Natural killer cell (primary cell): ENCODE data around the gene PLCG2. TPM values are rescaled to one million over a fixed set of nuclear protein-coding genes. Genes with fewer than 3 reads are reported as not detected.

ENCODE experiments used
- ATAC-seq, 3 donors: fragments of 150-1000 bp in 2 of 3; fragments of 200-7000 bp in 1 of 3; cut with Tn5 transposase; 1 replicate in 1 of 3; 2 replicates in 2 of 3; pipeline ENCODE4 v1.10.0; 2021; ENCODE audit warnings: mild to moderate bottlenecking in 2 of 3, moderate library complexity in 2 of 3
- DNase-seq, 2 donors: peaks; one replicate each; pipeline versions ENCODE4 v3.0.0 to v3.0.0-alpha.2; 2013 to 2021; ENCODE audit warnings: mixed read lengths in 1 of 2
- H3K27ac ChIP-seq: one replicate; pipeline ENCODE4 v1.5.1; 2013; ENCODE audit warnings: mild to moderate bottlenecking, low read length
- H3K27me3 ChIP-seq: one replicate; pipeline ENCODE4 v1.6.1; 2013; ENCODE audit warnings: low read length; ENCODE audit not compliant: control insufficient read depth, insufficient read depth
- H3K36me3 ChIP-seq: one replicate; pipeline ENCODE4 v1.6.1; 2013; ENCODE audit warnings: low read length; ENCODE audit not compliant: control insufficient read depth, insufficient read depth
- H3K4me1 ChIP-seq: one replicate; pipeline ENCODE4 v1.6.1; 2013; ENCODE audit warnings: low read length; ENCODE audit not compliant: control insufficient read depth, insufficient read depth
- H3K4me3 ChIP-seq: one replicate; pipeline ENCODE4 v1.5.1; 2013; ENCODE audit warnings: low read length
- H3K9me3 ChIP-seq: one replicate; pipeline ENCODE4 v1.6.1; 2013; ENCODE audit warnings: low read length; ENCODE audit not compliant: control insufficient read depth, insufficient read depth
- H3K27ac Mint-ChIP-seq, 2 donors: one replicate each; pipeline ENCODE4 v1.8.0; 2022; ENCODE audit warnings: mild to moderate bottlenecking in 2 of 2, mixed read lengths in 2 of 2, moderate library complexity in 1 of 2
- H3K27me3 Mint-ChIP-seq, 2 donors: one replicate each; pipeline ENCODE4 v1.8.0; 2022; ENCODE audit warnings: low read depth in 2 of 2, mixed read lengths in 2 of 2
- H3K36me3 Mint-ChIP-seq: one replicate; pipeline ENCODE4 v1.8.0; 2022; ENCODE audit warnings: mixed read lengths
- H3K4me1 Mint-ChIP-seq, 2 donors: one replicate each; pipeline ENCODE4 v1.8.0; 2022; ENCODE audit warnings: mixed read lengths in 2 of 2
- H3K4me3 Mint-ChIP-seq: one replicate; pipeline ENCODE4 v1.8.0; 2022; ENCODE audit warnings: mild to moderate bottlenecking, moderate library complexity, mixed read lengths
- H3K9me3 Mint-ChIP-seq, 2 donors: one replicate each; pipeline ENCODE4 v1.8.0; 2022; ENCODE audit warnings: mixed read lengths in 2 of 2
- WGBS: methylation state at CpG from one replicate; pipeline ENCODE4 v1.1.7; 2013; ENCODE audit warnings: missing lambda C conversion rate; ENCODE audit not compliant: insufficient coverage; 5-methylcytosine and 5-hydroxymethylcytosine counted together
- intact Hi-C: fragments of 100-400 bp; cut with micrococcal nuclease; formaldehyde crosslinking; loops from one replicate; pipeline ENCODE4 v1.14.2; 2022
- total RNA-seq, 4 donors: library from RNA; stranded (reverse); fragments of 120-200 nt in 1 of 4; gene quantifications; one replicate each; pipeline versions ENCODE4 v1.2.3 to v1.2.4, GENCODE V29; 2013 to 2022
- TF ChIP-seq, protein P1 (sequence below): fragments of 200-600 bp; IDR thresholded peaks from one replicate; pipeline ENCODE4 v1.8.0; 2022; ENCODE audit warnings: antibody characterized with exemption

Gene PLCG2
- total RNA-seq, 3 donors from 2014 or later (not counting 1 experiment from before 2014, with no cell fraction given), result 250 to 298 (median 285) TPM

DNA sequence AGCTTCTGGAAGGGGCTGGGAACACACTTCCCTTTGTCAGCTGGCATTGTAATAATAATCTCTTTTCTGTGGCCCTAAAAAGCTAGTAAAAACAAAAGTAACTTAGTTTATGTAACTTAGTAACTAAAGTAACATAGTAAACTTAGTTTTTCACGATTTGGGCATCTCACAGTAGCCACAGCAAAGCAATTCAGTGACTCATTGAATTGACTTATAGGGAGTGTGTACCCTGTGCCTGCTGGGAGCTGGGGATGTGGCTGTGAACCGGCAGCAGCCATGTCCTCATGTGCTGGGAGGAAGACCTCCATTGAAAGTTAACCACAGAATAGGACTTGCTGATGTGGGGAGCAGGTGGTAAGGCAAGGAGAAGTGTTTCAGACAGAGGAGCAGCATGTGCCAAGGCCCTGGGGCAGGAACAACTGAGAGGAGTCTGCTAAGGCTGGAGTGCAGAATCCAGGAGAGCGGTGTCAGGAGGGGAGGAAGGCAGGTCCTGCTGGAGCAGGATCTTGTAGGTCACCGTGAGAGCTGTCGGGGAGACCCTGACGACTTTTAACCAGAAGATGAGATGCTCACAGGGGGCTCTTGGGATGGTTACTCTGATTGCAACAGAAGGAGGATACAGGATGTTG, 112.8 kb downstream of the PLCG2 start:
- no peak for DNase-seq
- TF ChIP-seq, protein P1, sequence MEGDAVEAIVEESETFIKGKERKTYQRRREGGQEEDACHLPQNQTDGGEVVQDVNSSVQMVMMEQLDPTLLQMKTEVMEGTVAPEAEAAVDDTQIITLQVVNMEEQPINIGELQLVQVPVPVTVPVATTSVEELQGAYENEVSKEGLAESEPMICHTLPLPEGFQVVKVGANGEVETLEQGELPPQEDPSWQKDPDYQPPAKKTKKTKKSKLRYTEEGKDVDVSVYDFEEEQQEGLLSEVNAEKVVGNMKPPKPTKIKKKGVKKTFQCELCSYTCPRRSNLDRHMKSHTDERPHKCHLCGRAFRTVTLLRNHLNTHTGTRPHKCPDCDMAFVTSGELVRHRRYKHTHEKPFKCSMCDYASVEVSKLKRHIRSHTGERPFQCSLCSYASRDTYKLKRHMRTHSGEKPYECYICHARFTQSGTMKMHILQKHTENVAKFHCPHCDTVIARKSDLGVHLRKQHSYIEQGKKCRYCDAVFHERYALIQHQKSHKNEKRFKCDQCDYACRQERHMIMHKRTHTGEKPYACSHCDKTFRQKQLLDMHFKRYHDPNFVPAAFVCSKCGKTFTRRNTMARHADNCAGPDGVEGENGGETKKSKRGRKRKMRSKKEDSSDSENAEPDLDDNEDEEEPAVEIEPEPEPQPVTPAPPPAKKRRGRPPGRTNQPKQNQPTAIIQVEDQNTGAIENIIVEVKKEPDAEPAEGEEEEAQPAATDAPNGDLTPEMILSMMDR, result no peak
- Histone ChIP-seq H3K4me1 (no peaks in the 10 kb centered on the region), H3K27ac (no peak overlapping the region), H3K4me3 (no peak overlapping the region), H3K9me3 (no peaks in the 10 kb centered on the region), H3K36me3 (peaks cover 75% of the 10 kb centered on the region), H3K27me3 (no peaks in the 10 kb centered on the region)
- ATAC-seq, result no peak
- H3K27ac Mint-ChIP-seq, result peak overlapping the region; percentile 28 to 30
- 93% methylated on average over 6 of the region's 6 CpGs for WGBS
- H3K36me3 Mint-ChIP-seq, result peaks cover 7% of the 10 kb centered on the region
- peaks cover 5 to 6% of the 10 kb centered on the region in 2 donors for H3K4me1 Mint-ChIP-seq
- no peak overlapping the region for H3K4me3 Mint-ChIP-seq
- no peaks in the 10 kb centered on the region for H3K27me3 Mint-ChIP-seq
- intact Hi-C loops, result no loop called here
- no peaks in the 10 kb centered on the region for H3K9me3 Mint-ChIP-seq

DNA sequence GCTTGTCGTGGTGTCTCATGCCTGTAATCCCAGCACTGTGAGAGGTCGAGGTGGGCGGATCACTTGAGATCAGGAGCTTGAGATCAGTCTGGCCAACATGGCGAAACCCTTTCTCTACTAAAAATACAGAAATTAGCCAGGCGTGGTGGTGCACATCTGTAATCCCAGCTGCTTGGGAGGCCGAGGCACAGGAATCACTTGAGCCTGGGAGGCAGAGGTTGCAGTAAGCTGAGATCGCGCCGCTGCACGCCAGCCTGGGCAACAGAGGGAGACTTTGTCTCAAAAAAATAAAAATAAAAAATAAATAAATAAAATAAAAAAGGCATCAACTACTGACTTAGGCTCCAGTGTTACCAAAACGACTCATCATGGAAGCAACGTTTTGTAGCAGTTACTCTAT, 115.5 kb downstream of the PLCG2 start:
- H3K4me3 Mint-ChIP-seq, result no peak overlapping the region
- H3K27me3 Mint-ChIP-seq, result no peaks in the 10 kb centered on the region
- ATAC-seq, result no peak
- no peak for DNase-seq
- Histone ChIP-seq H3K27ac (no peak overlapping the region), H3K36me3 (peaks cover 82% of the 10 kb centered on the region), H3K4me1 (no peaks in the 10 kb centered on the region), H3K27me3 (no peaks in the 10 kb centered on the region), H3K4me3 (no peak overlapping the region), H3K9me3 (no peaks in the 10 kb centered on the region)
- WGBS, result 89% methylated on average over 8 of the region's 12 CpGs
- intact Hi-C loops, result no loop called here
- no peak overlapping the region for H3K27ac Mint-ChIP-seq
- peaks cover 15% of the 10 kb centered on the region for H3K36me3 Mint-ChIP-seq
- peaks cover 0 to 6% of the 10 kb centered on the region in 2 donors for H3K4me1 Mint-ChIP-seq
- TF ChIP-seq, protein P1, result no peak
- H3K9me3 Mint-ChIP-seq, result no peaks in the 10 kb centered on the region

DNA sequence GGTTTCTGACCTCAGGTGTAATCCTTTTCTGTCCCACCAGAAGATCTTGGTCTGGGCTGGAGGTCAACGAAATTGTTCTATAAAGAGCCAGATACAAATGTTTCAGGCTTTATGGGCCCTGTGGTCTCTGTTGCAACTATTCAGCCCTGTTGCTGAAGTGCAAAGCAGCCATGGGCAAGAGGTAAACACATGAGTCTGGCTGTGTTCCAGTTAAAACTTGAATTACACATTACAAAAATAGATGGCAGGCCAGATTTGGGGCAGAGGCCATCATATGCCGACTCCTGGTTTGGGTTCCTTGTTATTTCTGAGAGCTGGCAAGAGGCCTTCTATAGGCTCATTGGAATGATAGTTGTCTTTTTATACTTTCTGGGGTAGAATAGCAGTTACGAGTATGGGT, 117.8 kb downstream of the PLCG2 start:
- TF ChIP-seq, protein P1, result no peak
- WGBS, result 91% methylated on average over 2 of the region's 3 CpGs
- no peaks in the 10 kb centered on the region for H3K4me1 ChIP-seq
- DNase-seq (no peak), ATAC-seq (no peak)
- no peaks in the 10 kb centered on the region for H3K27me3 ChIP-seq
- H3K27ac ChIP-seq, result no peak overlapping the region
- H3K9me3 ChIP-seq, result no peaks in the 10 kb centered on the region
- peaks cover 85% of the 10 kb centered on the region for H3K36me3 ChIP-seq
- H3K4me1 Mint-ChIP-seq, result peaks cover 0 to 3% of the 10 kb centered on the region in 2 donors
- H3K4me3 ChIP-seq, result no peak overlapping the region
- intact Hi-C loops, result no loop called here
- peaks cover 11% of the 10 kb centered on the region for H3K36me3 Mint-ChIP-seq
- peak overlapping the region in 1 of 2 donors; percentile 24 for H3K27ac Mint-ChIP-seq
- H3K9me3 Mint-ChIP-seq, result no peaks in the 10 kb centered on the region
- no peak overlapping the region for H3K4me3 Mint-ChIP-seq
- no peaks in the 10 kb centered on the region for H3K27me3 Mint-ChIP-seq

DNA sequence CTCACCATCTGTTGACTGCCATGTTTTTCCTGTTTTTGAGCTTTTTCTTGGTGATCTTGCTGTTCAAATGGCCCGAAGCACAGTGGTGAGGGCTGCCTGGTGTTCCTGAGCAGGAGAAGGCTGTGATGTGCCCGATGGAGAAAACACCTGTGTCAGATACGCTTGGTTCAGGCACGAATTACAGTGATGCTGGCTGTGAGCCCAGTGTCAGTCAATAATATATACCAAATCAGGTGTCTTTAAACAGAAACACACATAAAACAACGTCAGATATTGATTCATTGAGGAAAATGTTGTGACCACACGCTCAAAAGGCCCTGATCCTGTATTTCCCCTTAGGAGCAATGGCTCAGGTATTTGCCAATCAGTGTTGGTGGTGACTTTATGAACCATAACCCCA, 120.5 kb downstream of the PLCG2 start:
- TF ChIP-seq, protein P1, result no peak

More for the DNA sequence above, 120.5 kb downstream of the PLCG2 start:
- H3K27ac ChIP-seq, result no peak overlapping the region
- H3K27me3 ChIP-seq, result no peaks in the 10 kb centered on the region
- Mint-ChIP-seq H3K4me1 (peaks cover 8 to 12% of the 10 kb centered on the region in 2 donors), H3K9me3 (no peaks in the 10 kb centered on the region), H3K27me3 (no peaks in the 10 kb centered on the region), H3K27ac (no peak overlapping the region), H3K4me3 (no peak overlapping the region), H3K36me3 (peaks cover 18% of the 10 kb centered on the region)
- DNase-seq (no peak), ATAC-seq (no peak)
- H3K9me3 ChIP-seq, result no peaks in the 10 kb centered on the region
- intact Hi-C loops, result no loop called here
- no peak overlapping the region for H3K4me3 ChIP-seq
- no peaks in the 10 kb centered on the region for H3K4me1 ChIP-seq
- peaks cover 84% of the 10 kb centered on the region for H3K36me3 ChIP-seq
- WGBS, result 93% methylated on average over 6 of the region's 6 CpGs
